WERI-Rb-1 (cell line): ENCODE results near the gene TMEM182.

Experiments used
- DNase-seq: peaks from one replicate; pipeline ENCODE4 v3.0.0-alpha.2; 2020
- H3K27ac ChIP-seq: fragments of 250-450 bp; sonication (Bioruptor Pico); 2 replicates; pipeline ENCODE4 v1.5.1; 2020; ENCODE audit warnings: mild to moderate bottlenecking, moderate library complexity
- H3K27me3 ChIP-seq: fragments of 250-450 bp; sonication (Bioruptor Pico); 2 replicates; pipeline ENCODE4 v1.5.1; 2021; ENCODE audit warnings: mild to moderate bottlenecking, low read depth, moderate library complexity; ENCODE audit not compliant: insufficient read depth, severe bottlenecking
- H3K36me3 ChIP-seq: fragments of 250-450 bp; sonication (Bioruptor Pico); 2 replicates; pipeline ENCODE4 v1.5.1; 2020; ENCODE audit warnings: mild to moderate bottlenecking, moderate library complexity
- H3K4me3 ChIP-seq: 2 replicates; pipeline ENCODE4 v1.5.1; 2011; ENCODE audit warnings: low read depth, mild to moderate bottlenecking, control low read depth, low read length
- H3K9me3 ChIP-seq: fragments of 250-450 bp; sonication (Bioruptor Pico); 2 replicates; pipeline ENCODE4 v1.5.1; 2021; ENCODE audit warnings: mild to moderate bottlenecking, moderate library complexity; ENCODE audit not compliant: severe bottlenecking
- TF ChIP-seq, protein P1 (sequence below): IDR thresholded peaks from 2 replicates; pipeline ENCODE4 v1.5.1; 2011; ENCODE audit warnings: low read depth, mild to moderate bottlenecking, control low read depth, inconsistent platforms, low read length

The TMEM182 gene

DNA sequence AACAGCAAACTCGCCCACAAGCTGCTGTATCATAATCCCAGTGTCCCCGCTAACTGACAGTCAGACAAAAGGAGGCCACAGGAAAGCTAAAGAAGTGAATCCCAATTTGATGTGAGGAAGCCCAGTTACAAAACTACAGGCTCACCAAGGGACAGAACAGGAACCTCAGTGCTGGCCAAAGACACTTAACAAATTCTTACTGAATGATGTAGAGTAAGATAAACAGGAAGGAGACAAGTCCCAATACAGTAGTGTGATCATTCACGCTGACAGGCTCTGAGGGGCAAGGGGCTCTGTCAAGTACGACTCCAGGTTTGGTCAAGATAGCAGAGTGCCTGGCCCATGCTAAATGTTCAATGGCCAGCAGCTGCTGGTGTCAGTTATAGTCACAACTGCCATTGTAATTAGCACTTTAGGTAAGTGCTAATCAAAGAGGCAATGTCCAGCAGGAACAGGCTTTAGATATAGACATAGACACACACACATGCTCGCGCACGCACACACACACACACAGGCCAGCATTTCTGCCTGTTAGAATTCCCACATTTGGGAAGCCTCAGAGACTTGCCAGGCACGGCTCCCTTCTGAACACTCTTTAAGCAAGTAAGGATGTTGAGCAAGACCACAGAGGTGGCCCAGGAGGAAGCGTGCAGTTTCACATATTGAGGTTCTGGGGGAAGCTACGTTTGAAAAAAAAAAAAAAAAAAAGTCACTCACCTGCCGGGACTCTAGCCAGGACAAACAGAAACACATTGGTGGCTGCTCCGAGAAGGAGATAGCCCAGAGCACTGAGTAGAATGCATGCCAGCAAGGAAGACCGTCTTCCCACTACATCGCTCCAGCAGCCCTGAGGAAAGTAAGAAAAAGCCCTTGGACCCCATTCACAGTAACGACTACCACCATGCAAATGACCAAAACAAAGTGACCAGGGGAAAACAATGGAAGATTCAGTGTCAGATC, 35.4 kb upstream of the TMEM182 start:
- TF ChIP-seq, protein P1, sequence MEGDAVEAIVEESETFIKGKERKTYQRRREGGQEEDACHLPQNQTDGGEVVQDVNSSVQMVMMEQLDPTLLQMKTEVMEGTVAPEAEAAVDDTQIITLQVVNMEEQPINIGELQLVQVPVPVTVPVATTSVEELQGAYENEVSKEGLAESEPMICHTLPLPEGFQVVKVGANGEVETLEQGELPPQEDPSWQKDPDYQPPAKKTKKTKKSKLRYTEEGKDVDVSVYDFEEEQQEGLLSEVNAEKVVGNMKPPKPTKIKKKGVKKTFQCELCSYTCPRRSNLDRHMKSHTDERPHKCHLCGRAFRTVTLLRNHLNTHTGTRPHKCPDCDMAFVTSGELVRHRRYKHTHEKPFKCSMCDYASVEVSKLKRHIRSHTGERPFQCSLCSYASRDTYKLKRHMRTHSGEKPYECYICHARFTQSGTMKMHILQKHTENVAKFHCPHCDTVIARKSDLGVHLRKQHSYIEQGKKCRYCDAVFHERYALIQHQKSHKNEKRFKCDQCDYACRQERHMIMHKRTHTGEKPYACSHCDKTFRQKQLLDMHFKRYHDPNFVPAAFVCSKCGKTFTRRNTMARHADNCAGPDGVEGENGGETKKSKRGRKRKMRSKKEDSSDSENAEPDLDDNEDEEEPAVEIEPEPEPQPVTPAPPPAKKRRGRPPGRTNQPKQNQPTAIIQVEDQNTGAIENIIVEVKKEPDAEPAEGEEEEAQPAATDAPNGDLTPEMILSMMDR, result no peak
- no peak for DNase-seq
- H3K27me3 ChIP-seq, result no peaks in the 10 kb centered on the region
- no peaks in the 10 kb centered on the region for H3K36me3 ChIP-seq
- no peaks in the 10 kb centered on the region for H3K9me3 ChIP-seq
- H3K27ac ChIP-seq, result no peak overlapping the region
- H3K4me3 ChIP-seq, result no peak overlapping the region

DNA sequence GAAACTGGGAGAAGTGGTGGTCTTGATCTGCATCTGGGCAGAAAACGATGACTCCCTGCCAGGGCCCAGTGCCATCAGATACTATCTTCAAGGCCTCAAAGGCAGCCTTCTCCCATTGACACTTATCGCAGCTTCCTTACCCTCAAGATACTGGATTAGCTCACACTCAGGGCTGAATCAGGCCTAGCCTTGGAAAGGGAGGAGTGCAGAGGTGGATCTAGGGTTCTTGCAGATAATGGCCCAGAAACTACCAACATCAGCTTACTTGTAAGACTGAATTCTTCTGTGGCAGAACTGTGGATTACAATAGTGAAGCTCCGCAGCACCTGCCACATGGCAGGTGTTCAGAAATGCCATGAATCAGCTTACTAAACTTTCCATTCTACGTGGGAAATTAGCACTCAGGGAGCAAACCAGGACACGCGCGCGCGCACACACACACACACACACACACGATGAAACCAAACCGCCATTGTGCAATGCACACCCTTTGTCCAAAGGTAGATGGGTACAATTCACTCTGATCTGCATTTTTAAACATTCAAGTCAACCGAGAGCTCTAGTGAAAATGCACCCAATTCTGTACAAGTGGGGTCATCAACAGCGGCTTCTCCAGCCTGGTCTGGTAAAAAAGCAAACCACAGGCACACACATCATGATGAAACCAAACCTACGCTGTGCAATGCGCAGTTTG, 26.3 kb upstream of the TMEM182 start:
- Histone ChIP-seq H3K27me3 (no peaks in the 10 kb centered on the region), H3K4me3 (peak overlapping the region; percentile 81), H3K9me3 (no peaks in the 10 kb centered on the region), H3K27ac (no peak overlapping the region), H3K36me3 (no peaks in the 10 kb centered on the region)
- TF ChIP-seq, protein P1, result no peak
- DNase-seq, result no peak

DNA sequence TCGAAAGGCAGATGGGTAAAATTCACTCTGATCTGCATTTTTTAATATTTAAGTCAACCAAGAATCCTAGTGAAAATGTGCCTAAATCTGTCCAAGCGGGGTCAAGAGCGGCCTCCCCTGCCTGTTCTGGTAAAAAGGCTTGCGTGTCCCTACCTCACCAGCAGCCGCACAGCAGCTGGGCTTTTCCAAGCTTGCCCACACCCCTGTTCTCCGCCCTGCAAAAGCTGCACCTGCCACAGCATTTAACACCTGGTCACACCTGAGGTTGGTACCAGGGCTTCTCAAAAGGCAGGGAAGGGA, 25.8 kb upstream of the TMEM182 start:
- Histone ChIP-seq H3K4me3 (peak overlapping the region; percentile 81), H3K27ac (no peak overlapping the region), H3K27me3 (no peaks in the 10 kb centered on the region), H3K9me3 (no peaks in the 10 kb centered on the region), H3K36me3 (no peaks in the 10 kb centered on the region)
- TF ChIP-seq, protein P1, result no peak
- no peak for DNase-seq

DNA sequence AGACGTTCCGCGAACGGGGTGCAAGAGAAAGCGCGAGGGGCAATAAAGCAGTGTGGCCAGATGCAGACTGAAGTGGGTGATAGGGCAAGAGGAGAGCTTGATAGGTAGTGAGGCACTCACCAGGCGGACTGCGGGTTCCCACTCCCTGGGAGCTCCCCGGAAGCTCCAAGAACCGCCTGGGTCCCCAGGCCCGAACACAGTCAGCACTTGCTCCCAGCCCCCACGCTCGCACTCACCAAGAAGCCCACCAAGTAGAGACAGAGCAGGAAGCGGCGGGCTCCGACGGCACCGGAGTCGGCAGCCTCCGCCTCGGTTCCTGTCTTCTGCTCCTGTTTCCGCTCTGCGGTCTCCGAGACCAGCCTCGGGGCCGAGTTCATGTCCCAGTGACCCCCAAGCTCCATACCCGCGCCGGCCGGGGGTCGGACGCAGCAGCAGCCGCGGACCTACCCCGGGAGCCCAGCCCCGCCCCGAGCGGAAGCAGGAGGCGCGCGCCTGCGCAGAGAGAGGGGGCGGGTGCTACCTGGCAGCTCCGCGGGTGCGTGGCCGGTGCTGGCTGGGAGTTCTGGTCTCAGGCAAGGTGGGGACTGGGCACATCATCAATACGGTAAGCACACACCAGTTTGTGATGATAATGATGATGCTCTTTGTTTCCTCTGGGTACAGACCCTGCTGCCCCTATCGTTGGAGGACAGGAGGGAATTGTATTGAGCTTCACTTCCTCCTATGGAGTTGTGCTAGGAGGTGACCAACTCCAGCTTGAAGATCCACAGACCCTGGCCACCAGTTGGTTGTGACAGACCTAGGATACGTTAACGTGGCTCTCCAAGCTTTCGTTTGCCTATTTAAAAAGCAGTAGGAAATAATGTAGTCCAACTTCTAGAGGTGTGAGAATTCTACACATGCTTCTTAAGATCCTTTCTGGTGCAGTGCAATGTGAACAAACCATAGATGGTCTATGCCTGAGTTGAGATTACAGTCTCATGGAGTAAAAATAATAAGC, 25.1 kb upstream of the TMEM182 start:
- DNase-seq, result peak; percentile 83
- TF ChIP-seq, protein P1, result no peak
- H3K9me3 ChIP-seq, result no peaks in the 10 kb centered on the region
- H3K27me3 ChIP-seq, result no peaks in the 10 kb centered on the region
- H3K36me3 ChIP-seq, result no peaks in the 10 kb centered on the region
- peak overlapping the region; percentile 42 for H3K27ac ChIP-seq
- peak overlapping the region; percentile 81 for H3K4me3 ChIP-seq

DNA sequence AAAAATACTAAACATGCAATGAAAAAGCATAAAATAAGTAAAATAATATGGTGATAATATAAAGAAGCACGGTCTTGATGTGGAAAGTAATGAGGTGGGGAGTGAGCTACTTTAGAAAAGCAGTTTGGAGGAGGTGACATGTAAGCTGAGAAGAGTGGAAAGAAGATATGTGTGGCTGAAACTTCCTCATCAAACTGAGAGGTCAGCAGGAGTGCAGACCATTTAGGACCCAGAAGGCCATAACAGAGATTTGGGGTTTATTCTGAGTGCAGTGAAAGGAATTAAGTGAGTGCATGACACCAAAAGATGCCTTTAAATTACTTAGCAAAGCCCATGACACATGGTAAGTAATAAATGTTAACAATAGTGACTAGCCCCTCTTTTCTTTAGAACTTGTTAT, 24.4 kb upstream of the TMEM182 start:
- TF ChIP-seq, protein P1, result no peak
- DNase-seq, result no peak
- Histone ChIP-seq H3K4me3 (peak overlapping the region; percentile 81), H3K27me3 (no peaks in the 10 kb centered on the region), H3K9me3 (no peaks in the 10 kb centered on the region), H3K27ac (no peak overlapping the region), H3K36me3 (no peaks in the 10 kb centered on the region)
